GM18870 (cell line): ENCODE data around the gene SF3B6.
"Not testable (repeated sequence)": the region's sequence is repeated elsewhere in the genome, so short reads cannot be mapped to it uniquely, and the experiment has no call there.

Source experiments
- ATAC-seq: cut with Tn5 transposase; IDR thresholded peaks from one replicate; pipeline ENCODE4 v1.9.1; 2021; ENCODE audit warnings: moderate library complexity; ENCODE audit not compliant: unreplicated experiment

The SF3B6 gene

GRCh38 chr2:24075915-24076848 is at the start of gene SF3B6:
TSS of gene SF3B6 (minus strand) at chr2:24076326. CDS start at chr2:24076229, 97 bp downstream.
- peak; percentile 95 for ATAC-seq

GRCh38 chr2:24123922-24124580 is 47.9 kb upstream of the SF3B6 start:
- ATAC-seq = peak; percentile 7

GRCh38 chr2:24123195-24123921 is 47.2 kb upstream of the SF3B6 start, which contains the start of the genes FAM228B and PFN4:
TSS of gene FAM228B (plus strand) at chr2:24123469. CDS start at chr2:24124362, 893 bp downstream.
TSS of gene PFN4 (minus strand) at chr2:24123334. CDS start at chr2:24122535, 799 bp downstream.
- ATAC-seq = peak; percentile 80

DNA sequence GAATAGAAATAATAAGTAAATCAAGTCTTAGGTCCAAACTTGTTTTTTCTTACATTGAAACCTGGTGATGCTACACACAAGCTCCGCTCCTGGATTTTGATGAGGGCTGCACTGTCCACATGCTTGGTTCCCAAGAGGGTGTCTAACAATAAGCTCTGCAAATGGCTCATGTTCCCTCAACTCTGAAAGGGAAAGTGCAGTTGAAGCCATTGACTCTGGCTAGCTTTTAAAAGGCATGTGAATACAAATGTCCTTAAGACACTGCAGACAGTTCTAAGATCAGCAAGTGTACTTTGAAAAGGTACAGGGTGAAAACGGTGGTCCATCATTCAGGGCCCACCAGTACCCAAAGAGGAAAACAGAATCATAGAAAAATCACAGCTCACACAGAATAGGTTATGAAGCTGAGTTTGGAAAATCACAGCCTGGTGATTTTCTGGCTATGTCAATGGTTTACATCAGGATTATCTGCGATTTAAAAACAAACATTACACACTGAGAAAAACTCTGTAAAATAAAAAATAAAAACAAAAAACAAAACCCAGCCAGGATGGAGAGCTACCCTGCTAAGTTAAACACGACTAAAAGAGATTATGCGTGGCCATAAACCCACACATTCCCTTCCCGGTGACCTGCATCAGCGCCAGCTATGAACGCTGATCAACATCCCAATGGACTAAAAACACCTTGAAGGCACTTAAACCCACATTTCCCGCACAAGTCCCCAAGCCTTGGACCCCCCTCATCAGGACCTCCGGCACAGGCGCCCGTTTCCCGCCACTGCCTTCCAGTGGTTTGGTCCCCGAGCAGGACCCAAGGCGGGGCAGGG is 46.5 kb upstream of the SF3B6 start:
- ATAC-seq = no peak

DNA sequence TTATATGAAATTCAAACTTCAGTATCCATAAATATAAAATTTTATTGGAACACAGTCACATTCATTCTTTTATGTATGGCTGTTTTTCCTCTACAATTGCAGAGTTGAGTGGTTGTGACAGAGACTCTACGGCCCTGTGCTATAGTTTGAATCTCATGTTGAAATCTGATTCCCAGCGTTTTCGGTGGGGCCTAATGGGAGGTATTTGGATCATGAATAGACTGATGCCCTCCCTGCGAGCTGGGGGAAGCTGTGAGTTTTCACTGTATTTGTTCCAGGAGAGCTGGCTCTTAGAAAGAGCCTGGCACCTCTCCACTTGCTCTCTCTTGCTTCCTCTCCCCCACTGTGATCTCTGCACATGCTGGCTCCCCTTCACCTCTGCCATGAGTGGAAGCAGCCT is 45.3 kb upstream of the SF3B6 start:
- no peak for ATAC-seq

GRCh38 chr2:24121066-24121465 is 44.9 kb upstream of the SF3B6 start:
- no peak for ATAC-seq

GRCh38 chr2:24117902-24118301 is 41.8 kb upstream of the SF3B6 start:
- ATAC-seq = no peak

GRCh38 chr2:24115057-24115456 is 38.9 kb upstream of the SF3B6 start:
- no peak for ATAC-seq

DNA sequence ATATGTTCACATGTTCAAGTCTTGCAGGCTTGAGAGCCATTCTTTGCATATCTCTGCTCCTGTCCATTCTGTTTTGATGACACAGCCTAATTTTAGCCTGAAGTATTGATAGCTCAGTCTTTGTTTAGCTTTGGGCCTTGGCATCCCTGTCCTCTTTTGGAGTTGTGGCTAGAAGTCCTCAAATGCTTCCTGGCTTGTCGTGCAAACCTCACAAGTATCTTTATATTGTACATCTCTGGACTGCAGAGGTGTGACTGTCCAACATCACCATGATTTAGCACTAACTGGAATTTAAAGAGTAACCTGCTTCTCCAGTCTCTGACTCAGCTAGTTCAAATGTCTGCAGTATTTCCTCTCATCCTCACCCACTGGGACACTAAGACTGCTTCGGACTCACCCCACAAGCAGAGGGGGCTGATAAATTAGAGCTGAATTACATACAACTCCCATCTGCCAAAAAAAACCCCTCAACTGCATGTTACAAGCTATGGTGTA is 35.3 kb upstream of the SF3B6 start:
- ATAC-seq = no peak

- no peak for ATAC-seq
Measured at GRCh38 chr2:24110660-24111303, 34.7 kb upstream of the SF3B6 start.

DNA sequence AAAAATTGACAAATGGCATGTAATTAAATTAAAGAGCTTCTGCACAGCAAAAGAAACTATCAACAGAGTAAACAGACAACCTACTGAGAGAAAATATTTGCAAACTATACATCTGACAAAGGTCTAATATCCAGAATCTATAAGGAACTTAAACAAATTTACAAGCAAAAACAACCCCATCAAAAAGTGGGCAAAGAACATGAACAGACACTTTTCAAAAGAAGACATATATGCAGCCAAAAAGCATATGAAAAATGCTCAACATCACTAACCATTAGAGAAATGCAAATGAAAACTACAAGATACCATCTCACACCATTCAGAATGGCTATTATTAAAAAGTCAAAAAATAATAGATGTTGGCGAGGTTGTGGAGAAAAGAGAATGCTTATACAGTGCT is 33.3 kb upstream of the SF3B6 start:
- not testable (repeated sequence) for ATAC-seq

DNA sequence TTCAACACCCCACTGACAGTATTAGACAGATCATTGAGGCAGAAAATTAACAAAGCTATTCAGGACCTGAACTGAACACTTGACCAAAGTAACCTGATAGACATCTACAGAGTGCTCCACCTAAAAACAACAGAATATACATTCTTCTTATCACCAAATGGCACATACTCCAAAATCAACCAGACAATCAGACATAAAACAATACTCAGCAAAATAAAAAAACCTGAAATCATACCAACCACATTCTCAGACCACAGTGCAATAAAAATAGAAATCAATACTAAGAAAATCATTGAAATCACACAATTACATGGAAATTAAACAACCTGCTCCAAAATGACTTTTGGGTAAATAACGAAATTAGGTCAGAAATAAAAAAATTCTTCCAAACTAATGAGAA is 31.2 kb upstream of the SF3B6 start:
- ATAC-seq = no peak

DNA sequence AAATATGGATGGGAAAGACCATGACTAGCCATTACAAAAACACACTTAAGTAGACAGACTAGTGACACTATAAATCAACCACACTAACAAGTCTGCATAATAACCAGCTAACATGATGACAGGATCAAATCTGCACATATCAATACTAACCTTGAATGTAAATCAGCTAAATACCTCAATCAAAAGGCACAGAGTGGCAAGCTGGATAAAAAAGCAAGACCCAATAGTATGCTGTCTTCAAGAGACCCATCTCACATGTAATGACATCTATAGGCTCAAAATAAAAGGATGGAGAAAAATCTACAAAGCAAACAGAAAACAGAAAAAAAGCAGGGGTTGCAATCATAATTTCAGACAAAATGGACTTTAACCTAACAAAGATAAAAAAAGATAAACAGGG is 30.7 kb upstream of the SF3B6 start:
- ATAC-seq = no peak

- no peak for ATAC-seq
Measured at GRCh38 chr2:24105816-24106215, 29.7 kb upstream of the SF3B6 start.

- ATAC-seq = no peak
Measured at GRCh38 chr2:24104906-24105305, 28.8 kb upstream of the SF3B6 start.

- ATAC-seq = no peak
Measured at GRCh38 chr2:24104110-24104650, 28.1 kb upstream of the SF3B6 start.

- no peak for ATAC-seq
Measured at GRCh38 chr2:24102677-24103076, 26.6 kb upstream of the SF3B6 start.

DNA sequence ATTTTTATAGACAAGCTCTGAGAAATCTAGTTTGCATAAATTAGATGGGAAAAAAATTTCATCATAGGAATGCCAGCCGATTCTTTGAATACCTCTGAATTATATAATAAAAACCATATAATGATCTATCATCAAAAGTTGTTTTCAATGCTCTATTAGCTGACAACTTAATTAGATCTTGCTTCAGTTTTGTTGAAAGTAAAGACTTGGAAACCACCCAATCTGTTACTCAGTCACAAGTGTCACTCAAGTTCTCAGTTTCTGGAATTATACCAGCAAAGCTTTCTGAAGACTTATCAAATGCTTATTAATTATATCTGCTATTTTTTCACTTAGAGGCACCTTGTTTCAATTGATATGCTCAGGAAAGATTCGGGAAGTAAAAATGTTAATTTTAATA is 25.9 kb upstream of the SF3B6 start:
- ATAC-seq = no peak

GRCh38 chr2:24100732-24101131 is 24.6 kb upstream of the SF3B6 start:
- ATAC-seq = not testable (repeated sequence)
